ENCODE measurements around the gene STEAP3.

STEAP3 gene, protein sequence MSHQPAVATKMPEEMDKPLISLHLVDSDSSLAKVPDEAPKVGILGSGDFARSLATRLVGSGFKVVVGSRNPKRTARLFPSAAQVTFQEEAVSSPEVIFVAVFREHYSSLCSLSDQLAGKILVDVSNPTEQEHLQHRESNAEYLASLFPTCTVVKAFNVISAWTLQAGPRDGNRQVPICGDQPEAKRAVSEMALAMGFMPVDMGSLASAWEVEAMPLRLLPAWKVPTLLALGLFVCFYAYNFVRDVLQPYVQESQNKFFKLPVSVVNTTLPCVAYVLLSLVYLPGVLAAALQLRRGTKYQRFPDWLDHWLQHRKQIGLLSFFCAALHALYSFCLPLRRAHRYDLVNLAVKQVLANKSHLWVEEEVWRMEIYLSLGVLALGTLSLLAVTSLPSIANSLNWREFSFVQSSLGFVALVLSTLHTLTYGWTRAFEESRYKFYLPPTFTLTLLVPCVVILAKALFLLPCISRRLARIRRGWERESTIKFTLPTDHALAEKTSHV

DNA sequence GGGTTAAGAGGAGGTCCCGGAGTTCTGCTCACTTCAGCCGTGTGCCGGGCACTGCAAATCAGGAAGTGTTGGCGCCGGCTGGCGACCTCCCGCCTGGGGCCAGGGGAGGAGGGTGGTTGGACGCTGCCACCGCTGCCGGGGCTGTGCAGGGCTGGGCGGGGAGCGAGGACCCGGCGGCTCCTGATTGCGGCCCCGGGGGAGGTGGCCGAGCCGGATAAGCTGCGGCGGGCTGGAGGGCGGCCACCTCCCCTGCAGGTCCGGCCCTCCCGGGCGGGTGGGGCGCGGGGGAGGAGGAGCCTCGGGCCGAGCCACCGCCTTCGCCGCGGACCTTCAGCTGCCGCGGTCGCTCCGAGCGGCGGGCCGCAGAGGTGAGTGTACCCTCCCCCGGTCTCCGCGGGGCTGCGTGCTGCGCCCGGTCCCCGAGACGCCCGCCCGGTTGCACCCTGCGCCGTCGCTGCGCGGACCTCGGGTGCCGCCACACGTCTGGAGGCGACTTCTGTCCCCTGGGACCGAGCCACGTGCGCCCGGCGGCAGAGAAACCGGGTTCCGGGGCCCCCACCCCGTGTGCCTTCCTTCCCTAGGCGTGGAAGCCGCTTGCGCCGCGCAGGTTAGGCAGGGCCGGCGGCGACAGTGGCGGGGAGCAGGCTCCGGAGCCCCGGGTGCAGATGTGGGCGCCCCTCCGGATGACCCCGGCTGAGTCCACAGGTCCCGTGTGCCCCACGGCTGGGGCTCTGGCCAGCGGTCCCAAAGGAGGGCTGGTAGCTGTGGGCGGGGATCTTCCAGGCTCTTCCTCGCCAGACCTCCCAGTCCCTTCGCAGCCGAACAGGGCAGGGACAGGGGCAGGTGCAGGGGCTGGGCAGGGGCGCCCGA is at the start of gene STEAP3:
Gene STEAP3 (plus strand): TSS at position 314 of the 870 bp plus-strand sequence. CDS start 7,179 bp downstream, outside the sequence.
- DNase-seq (ENCODE audit: low read depth, low spot score) = no peak

DNA sequence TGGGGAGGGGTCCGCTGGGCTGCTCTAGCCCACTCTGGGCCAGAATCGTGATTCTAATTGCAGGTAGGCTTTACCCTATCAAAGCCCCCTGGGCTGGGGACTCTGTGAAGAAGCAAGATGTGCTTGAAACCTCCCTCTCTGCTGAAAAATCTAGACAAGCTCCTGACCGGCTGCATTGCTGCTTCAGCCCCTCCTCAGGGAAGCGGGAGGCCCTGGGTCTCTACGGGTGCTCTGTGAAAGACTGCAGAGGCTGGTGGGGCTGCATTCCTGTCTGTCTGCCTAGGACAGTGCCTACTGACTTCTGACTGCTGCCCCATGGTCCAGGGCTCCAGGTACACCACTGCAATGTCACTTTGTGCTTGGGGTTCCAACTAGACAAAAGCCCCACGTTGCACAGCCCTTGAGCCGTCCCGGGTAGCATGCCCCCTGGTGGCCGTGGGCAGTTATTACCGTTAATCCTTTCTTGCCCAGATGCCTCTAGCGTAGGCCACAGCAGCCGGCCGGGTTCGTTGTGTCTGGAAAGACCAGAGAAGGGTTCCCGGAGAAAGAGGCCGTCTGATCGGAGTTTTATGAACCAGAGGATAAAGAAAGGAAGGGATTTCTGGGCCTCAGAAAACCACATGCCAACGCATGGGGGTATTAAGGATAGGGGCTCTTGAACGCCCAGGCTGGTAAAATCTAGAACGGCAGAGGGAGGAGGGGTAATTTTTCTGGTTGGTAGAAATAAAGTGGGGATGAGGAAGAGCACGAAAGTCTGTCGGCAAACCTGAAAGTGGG is 49.2 kb upstream of the STEAP3 start:
- no peak for DNase-seq (ENCODE audit: low read depth, low spot score)

DNA sequence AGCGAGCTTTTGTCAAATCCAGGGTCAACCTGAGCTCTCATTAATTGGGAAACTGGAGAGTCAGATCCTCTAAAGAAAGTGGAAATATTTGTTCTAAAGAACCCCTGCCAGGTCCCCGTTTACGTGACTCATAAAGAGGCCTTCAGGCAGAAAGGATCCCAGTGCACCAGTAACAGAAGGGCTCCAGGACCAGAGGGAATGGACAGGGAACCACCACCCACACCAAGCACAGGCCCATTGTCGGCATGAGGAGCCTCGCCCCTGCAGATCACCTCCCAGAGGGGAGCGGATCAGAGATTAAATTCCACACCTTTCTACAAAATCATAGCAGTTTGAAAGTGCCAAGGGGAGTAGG is 48.7 kb upstream of the STEAP3 start:
- no peak for DNase-seq (ENCODE audit: low read depth, low spot score)

DNA sequence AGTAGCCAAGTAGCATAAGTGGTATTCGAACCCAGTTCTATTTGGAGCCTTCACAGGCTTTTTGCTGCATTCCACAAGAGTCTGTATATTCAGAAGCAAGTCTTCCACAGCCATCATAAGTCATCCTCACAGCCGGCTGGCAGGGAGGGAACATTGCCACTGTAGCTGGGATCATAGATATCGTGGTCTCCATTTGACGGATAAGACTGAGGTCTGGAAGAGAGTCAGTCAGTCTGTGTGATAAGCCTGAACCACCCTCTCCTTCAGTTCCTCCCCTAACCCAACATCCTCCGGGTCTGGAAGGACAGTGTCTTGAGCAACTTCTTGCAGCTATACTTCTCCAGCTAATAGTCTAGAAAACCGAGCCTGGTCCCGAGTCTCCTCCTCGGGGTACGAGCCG is 48.1 kb upstream of the STEAP3 start:
- no peak for DNase-seq (ENCODE audit: low read depth, low spot score)

DNA sequence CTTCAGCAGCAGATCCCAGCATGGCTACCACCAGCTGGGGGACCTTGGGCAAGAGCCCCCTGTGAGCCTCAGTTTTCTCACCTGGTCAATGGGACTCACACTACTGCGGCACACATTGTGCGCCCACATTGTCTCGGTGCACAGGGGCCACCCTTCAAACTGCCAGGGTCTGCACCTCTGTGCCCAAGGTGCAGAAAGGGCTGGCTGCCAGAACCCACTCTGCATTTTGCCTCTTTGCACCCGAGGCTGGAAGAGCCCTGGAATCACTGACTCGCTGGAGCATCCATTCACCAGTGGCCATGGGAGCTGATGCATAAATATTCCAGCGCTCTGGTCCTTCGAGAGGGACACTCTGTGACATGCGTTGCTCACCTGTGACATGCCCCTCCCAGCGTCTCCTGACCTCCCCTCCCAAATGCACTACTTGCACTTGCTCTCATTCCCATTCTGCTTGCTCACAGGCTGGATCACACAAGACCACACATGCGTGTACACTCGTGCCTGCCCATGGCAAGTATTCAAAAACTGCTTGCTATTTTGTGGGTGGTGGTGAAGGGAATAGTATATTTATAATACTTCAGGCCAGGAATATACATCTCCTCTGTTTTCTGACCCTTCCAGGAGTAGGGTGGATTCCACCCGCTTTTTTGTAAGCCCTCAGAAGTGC is 46.3 kb upstream of the STEAP3 start:
- DNase-seq (ENCODE audit: low read depth, low spot score) = no peak

DNA sequence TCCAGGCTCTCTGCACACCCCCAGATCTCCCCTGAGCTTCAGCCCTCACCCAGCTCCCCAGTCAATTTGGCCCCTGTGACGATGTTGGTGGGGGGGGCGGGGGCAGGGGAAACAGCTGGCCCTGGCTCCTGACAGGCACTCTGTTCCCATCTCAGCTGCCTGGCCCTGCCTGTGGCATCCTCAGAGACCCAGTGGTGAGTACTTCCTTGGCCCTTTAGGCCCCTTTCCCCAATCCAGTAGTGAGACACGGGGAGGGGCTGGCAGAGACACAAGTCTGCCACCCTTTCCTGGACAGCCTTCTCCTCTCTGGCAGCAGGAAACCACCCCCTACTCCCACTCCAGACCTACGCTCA is 45.8 kb upstream of the STEAP3 start:
- DNase-seq (ENCODE audit: low read depth, low spot score) = no peak

DNA sequence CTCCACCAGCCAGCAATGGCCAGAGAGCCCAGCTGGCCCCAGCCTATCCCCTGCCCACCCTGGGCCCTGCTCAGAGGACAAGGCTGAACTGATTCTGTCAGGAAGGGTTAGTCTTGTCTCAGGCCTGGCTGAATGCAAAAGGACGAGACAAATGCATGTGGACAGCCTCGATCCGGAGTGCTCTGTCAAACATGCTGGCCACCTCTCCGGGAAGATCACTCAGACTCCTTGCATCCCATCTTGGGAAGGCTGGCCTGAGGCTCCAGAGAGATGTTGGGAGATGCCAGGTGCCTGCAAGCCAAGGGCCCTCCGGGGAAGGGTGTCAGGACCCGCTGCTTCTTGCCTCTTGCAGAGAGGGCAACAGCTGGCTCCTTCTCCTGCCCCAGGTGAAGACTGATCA is 44.9 kb upstream of the STEAP3 start:
- DNase-seq (ENCODE audit: low read depth, low spot score) = no peak

DNA sequence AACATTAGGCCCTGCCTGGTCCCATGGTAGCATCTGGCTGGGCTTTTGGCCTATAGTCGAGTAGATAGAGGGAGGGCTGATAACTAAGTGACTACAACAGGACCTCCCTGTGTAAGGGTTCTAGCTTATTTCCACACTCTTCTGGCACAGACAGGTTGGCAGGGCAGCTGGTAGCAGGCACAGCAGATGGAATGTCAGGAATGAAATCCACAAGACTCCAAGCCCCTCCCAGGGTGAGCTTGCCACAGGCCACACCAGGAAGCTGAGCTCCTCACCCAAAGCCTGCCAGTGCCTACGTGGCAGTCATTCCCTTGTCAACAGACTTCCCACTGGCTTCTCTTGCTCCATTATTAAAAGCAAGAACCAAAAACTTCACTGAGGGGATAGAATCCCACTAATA is 44.4 kb upstream of the STEAP3 start:
- no peak for DNase-seq (ENCODE audit: low read depth, low spot score)

DNA sequence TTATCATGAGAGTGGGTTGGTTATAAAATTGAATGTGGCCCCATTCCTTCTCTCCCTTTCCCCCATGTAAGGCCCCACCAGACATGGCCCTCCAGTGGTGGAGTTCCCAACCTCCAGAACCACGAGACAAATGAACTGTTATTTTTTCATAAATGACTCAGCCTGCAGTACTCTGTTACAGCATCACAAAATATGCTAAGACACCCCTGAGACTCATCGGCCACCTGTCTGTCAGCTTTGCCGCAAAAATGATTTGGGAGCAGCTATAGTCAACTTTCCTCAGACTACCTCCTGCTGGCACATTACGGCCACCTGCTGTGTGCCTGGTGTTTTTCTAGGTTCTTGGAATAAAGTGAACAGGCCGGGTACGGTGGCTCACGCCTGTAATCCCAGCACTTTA is 43.6 kb upstream of the STEAP3 start:
- no peak for DNase-seq (ENCODE audit: low read depth, low spot score)

DNA sequence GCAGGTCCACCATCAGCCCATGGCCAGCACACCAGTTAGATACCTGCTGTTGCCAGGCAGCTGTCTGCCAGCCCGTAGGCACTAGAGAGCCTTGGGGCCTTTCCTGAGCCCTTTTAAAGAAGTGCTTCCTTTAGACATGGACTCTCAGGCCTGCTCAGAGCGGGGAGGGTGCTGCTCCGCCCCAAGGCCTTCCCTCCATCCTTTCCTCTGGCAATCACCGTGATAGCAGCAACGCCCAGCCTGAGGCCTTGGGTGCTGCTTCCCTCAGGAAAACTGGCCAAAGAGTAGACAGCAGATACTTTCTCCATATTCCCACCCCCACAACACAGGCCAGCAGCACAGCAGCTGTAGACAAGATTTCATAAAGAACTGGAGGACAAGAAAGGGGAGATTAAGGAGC is 42.7 kb upstream of the STEAP3 start:
- no peak for DNase-seq (ENCODE audit: low read depth, low spot score)

DNA sequence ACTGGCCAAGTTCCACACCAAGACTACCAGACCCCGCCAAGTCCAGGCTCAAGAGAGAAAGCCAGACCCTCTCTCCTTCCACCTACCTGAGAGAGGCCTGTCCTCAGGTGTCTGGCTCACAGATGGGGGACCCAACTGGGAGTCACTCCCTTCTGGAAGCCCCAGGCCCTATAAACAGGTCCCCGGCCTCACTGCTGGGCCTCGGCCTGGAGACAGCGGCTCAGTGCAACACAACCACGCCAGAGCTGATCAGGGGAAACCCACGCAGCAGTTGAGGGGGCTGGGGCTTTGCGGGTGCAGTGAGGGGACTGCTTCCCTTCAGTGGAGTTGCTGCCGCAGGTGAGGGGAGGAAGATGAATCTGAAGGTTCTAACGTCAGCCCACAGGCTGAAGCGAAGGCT is 42.2 kb upstream of the STEAP3 start:
- no peak for DNase-seq (ENCODE audit: low read depth, low spot score)

DNA sequence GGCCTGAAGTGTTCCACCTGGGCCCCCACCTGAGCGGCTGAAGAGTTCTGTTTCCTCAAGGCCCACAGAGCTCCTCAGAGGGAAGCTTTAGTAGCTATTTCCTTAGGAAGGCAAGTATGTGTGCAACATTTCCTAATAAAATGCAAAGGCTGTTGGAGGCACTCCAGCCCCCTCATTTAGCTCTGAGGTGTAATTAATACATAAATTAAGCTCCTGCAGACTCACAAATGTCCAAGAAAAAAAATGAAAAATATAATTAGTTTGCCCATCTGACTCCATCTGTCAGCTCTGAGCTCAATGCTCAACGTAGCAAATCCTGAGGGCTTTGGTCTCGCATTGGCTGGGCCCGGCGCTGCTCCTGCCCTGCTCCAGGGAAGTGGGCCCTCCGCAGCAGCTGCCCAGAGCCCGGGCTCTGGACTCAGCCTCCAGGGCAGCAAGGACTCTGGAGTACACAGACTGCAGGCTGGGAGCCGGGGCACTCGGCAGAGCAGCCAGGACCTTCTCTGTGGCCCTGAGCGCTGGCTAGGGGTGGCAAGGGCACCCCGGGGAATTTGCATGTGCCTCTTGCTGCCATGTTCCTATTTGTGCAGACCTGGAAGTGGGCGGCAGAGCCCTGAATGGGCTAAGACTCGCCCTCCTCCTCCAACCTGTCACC is 41.7 kb upstream of the STEAP3 start:
- no peak for DNase-seq (ENCODE audit: low read depth, low spot score)

DNA sequence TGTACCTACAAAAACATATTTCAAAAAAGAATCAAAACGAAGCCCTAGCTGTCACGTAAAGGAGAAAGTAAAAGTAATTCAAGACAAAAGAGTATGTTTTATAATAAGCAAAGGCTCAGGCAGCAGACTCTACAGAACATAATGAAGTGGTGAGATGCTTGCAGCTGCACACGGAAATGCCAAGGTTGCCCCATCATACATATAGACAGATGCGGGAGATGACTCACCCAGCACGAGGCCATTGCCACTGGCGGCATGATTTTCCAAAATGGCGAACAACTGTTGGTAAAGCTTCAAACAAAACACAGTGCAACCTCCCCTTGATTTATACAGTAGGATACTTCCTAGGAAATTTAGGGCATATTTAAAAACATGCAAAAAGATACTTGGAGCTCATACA is 39.1 kb upstream of the STEAP3 start:
- DNase-seq (ENCODE audit: low read depth, low spot score) = no peak

DNA sequence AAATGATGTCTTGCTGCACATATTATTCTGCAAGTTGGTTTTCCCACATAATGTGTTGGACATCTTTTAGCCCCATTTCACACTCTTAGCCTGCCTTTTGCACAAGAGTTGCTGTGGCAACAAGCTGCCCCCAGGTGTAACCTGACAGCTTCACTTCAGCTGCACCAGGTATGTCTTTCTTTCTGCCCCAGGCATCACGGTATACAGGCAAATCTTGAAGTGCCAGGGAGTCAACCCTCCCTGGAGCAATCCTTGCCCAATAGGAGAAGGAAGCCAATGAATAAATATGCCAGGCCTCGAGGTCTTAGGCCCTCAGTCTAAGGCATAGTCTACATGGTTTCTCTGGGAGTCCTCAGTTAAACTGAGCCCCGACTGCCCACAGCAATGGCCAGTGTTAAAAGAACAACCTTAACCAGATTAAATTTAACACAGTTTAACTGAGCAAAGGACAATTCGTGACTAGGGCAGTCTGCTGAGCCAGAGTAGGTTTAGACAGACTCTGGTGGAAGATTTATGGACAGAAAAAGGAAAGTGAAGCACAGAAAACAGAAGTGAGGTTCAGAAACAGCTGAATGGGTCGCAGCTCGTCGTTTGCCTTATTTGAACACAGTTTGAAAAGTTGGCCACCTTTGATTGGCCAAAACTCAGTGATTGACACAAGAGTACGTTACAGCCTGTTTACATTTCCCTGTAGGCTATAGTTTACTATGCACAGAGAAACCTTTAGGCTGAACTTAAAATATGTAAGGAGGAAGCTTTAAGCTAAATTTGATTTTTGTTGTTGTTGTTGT is 33.1 kb upstream of the STEAP3 start:
- no peak for DNase-seq (ENCODE audit: low read depth, low spot score)

DNA sequence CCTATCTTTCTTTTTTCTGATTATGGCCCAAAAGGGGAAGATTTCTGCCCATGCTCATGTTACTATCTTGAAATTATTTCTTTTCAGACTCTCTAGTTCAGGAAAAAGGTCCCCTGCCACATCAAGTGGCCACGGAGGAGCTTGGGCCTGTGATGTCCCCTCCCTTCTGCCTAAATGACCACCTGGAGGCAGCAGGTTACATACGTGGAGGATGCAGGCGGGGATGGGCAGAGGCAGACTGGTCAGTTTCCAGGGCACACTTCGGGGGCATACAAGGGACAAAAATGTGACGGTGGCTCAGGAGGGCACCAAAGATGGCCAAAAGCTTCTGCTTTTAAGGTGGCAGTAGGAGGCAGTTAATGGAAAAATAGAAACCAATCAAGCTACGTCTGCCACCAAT is 30.7 kb upstream of the STEAP3 start:
- DNase-seq (ENCODE audit: low read depth, low spot score) = no peak

DNA sequence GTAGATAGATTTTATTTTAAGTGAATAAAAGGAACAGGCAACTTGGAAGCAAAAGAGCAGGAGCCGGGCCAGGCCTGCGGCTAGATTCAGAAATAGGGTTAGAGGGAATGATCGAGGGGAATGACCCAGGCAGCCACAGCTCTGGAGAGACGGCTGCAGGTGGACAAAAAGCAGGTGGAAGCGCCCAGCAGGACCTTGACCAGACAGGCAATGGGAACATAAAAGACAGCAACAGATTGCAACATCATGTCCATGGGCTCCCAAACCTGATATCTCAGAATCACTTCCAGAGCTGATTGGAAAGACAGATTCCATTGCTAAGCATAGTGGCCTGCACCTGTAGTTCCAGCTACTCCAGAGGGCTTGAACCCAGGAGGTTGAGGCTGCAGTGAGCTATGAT is 28.6 kb upstream of the STEAP3 start:
- DNase-seq (ENCODE audit: low read depth, low spot score) = no peak

DNA sequence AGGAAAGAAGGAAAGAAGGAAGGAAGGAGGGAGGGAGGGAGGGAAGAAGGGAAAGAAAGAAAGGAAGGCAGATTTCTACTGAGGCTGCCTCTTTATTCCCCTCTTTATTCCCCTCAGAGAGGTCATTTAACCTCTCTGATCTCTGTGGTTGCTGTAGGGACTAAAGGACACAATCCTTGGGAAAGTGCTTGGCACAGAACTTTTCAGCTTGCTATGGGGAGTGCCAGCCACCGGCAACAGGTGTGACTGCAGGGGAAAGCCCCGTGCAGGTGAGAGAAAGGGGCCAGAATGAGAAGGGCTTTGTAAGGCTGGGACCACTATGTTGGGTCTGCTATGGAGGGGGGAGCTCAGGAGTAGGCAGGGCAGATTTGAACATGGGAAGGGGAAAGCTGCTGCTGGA is 27.7 kb upstream of the STEAP3 start:
- DNase-seq (ENCODE audit: low read depth, low spot score) = no peak

DNA sequence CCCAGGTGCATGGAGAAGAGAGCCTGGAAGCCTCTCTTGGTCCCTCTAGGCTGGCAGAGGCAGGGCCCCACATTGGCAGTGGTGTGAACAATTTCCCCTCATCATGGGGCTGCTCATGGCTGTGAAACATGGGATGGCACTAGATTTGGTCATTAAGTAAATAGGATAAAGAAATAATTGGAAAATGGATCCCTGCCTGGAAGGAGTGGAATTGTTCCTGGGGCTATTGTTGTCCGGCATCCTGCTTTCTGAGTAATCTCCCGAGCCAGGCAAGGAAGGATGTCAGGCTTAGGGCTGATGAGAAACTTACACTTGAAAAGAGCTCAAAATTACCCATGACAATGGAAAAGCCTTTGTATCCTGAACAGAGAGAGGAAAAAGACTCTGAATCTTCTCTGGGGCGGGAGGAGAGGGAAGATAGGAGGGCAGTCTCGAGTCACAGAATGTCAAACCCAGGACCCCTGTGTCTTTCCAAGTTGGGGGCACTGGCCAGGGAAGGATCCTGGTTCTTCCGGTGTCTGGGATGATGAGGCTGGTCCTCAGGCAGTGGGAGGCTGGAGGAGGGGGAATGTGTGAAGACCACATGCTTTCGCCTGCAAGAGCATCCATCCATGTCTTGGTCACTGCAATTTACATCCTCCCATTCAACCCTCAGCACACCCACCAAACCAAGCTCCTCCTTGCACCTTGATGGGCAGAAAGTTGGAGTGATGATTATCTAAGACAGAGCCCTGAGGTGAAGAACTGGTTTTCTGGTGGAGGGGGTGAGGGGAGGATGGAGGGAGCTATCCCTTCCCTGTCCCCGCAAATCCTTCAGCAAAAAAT is 27.1 kb upstream of the STEAP3 start:
- no peak for DNase-seq (ENCODE audit: low read depth, low spot score)

DNA sequence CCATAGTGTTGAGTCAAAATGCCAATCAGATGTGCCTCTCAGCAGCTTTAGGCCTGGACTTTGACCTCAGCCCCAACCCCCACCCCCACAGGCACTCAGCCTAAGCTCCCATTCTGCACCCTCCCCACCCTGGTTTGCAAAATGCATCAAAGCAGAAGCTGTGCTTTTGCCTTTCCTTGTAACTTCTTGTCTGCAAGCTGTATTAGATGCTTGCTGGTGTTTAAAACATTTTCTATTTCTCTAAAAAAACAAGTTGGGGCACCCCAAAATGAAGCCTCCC is 26.6 kb upstream of the STEAP3 start:
- DNase-seq (ENCODE audit: low read depth, low spot score) = no peak
